HG02623 (cell line): ENCODE results near the gene CCDC85B.
A peak's percentile ranks its signal among the peaks of the same experiment; 100 is the strongest.
"Not testable (repeated sequence)": the region's sequence is repeated elsewhere in the genome, so short reads cannot be mapped to it uniquely, and the experiment has no call there.

ENCODE experiments used
- ATAC-seq: cut with Tn5 transposase; IDR thresholded peaks from one replicate; pipeline ENCODE4 v1.9.1; 2021; ENCODE audit warnings: moderate library complexity; ENCODE audit not compliant: unreplicated experiment

CCDC85B gene

DNA sequence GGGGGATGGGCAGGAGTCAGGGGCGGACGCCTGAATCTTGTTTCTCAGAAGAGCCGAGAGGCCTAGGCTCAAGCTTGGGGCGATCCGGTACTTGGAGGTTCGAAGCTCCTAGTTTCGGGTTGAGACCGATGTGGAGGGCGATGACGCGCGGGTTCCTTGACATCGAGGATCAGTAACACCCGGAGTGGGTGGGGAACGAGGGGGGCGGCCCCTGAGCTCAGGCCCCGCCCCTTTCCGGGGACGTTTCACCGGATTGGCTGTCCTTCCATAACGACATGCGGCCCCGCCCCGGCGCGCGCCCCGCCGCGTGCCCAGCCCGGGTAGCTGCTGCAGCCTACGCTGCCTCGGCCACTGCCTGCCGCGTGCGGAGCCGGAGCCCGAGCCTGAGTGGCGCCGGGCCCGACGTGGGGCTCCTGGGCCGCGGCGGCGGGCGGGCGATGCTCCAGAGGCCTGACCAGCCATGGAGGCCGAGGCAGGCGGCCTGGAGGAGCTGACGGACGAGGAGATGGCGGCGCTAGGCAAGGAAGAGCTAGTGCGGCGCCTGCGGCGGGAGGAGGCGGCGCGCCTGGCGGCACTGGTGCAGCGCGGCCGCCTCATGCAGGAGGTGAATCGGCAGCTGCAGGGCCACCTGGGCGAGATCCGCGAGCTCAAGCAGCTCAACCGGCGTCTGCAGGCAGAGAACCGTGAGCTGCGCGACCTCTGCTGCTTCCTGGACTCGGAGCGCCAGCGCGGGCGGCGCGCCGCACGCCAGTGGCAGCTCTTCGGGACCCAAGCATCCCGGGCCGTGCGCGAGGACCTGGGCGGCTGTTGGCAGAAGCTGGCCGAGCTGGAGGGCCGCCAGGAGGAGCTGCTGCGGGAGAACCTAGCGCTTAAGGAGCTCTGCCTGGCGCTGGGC lies at the start of gene CCDC85B:
Gene CCDC85B, plus strand, starts transcription at position 350 of the 895 bp plus-strand sequence. Its CDS starts 111 bp downstream, at position 461.
- peak; percentile 57 for ATAC-seq

GRCh38 chr11:65842144-65842543 lies 48.3 kb upstream of the CCDC85B start:
- ATAC-seq, result no peak

GRCh38 chr11:65843811-65844210 lies 46.7 kb upstream of the CCDC85B start:
- ATAC-seq, result no peak

DNA sequence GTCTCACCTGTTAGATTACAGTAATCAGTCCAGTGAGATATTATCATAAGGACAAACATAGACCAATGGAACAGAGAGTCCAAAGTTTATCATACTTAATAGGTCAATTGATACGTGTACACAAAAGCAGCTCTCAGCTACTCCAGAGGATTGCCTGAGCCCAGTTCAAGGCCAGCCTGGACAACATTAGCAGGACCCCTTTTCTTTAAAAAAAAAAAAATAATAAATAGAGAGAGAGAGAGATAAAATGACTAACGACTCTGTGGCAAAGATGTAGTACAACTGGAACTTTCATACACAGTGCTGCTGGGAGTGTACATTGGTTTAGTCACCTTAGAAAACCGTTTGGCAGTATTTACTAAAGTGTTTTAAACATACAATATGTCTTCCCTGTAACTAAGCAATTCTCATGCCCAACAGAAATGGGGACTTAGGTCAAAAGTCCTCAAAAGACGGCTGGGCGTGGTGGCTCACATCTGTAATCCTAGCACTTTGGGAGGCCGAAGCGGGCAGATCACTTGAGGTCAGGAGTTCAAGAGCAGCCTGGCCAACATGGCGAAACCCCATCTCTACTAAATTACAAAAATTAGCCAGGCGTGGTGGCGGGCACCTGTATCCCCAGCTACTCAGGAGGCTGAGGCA lies 46.1 kb upstream of the CCDC85B start:
- no peak for ATAC-seq

- no peak for ATAC-seq
Observed at GRCh38 chr11:65847746-65848145, 42.7 kb upstream of the CCDC85B start.

DNA sequence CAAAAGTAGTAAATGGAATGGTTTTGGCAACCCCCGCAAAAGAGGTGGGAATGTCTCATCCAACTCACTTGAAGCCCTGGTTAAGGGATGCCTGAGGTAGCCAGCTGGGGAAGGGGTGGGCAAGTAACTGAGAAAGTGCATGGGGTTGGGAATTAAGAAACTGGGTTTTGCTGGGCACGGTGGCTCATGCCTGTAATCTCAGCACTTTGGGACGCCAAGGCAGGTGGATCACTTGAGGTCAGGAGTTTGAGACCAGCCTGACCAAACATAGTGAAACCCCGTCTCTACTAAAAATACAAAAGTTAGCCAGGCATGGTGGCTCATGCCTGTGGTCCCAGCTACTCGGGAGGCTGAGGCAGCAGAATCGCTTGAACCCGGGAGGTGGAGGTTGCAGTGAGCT lies 41.8 kb upstream of the CCDC85B start:
- not testable (repeated sequence) for ATAC-seq

- no peak for ATAC-seq
Observed at GRCh38 chr11:65849366-65849765, 41.1 kb upstream of the CCDC85B start.

DNA sequence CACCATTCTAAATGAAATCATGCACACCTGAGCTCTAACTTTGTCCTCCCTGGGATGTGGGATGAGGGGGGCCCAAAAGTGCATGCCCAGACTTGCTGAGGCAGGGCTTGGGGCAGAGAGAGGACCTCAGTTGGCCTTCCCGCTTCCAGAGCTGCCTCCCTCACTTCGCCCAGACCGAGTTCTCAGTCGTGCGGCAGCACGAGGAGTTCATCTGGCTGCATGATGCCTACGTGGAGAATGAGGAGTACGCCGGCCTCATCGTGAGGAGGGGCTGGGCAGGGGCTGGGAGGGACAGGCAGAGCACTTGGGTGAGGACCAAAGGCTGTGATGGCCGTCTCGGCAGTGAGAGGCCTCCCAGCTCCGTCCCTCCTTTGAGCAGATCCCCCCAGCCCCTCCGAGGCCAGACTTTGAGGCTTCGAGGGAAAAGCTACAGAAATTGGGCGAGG lies 40.7 kb upstream of the CCDC85B start:
- ATAC-seq, result no peak

GRCh38 chr11:65850217-65851082 lies 40.0 kb upstream of the CCDC85B start:
- no peak for ATAC-seq

DNA sequence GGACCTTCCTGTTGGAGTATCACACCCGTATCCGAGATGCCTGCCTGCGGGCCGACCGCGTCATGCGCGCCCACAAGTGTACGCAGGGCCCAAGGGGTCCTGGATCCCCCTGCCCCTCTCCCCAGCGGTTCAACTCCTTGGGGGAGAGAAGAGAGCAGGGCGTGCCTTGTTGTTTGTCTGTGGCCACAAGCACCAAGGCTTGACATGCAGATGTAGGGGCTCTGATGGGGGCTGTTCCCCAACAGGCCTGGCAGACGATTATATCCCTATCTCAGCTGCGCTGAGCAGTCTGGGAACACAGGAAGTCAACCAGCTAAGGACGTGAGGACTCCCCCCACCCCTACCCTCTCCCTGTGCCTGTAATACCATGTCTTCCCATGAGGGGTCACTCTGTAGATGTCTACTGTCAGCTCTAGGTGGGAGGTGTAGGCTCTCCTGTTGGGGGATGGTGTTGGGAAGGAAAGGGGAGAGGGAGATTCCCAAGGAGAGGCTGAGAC lies 39.3 kb upstream of the CCDC85B start:
- ATAC-seq, result no peak

DNA sequence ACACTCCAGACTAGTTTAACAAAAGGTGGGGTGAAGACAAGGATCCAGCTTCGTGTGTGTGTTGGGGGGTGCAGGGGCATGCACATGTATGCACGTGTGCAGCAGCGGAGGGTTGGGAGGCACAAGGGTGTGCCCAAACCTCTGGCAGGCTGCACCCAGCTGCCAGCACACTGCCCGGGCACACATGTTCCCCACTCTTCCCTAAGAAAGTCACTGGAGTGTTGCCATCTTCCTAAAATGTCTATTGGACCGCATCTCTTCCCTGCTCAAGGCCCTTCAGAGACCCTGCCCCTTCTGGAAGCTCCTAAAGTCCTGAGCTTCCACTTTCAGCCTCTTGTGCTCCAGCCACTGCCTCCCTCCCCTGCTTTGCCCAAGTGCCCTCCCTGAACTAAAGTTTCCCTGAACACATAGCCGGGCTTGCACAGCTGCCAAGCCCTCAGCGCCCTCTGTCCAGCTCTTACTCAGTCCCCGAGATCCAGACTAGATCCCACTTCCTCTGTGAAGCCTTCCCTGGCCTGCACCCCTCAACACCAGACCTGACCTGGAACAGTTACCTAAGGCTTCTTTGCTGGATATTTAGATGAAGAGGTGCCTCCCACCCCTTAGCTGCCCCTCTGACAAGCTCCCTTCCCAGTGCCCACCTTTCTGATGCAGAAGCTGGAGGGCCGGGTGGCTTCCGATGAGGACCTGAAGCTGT lies 38.5 kb upstream of the CCDC85B start:
- no peak for ATAC-seq

DNA sequence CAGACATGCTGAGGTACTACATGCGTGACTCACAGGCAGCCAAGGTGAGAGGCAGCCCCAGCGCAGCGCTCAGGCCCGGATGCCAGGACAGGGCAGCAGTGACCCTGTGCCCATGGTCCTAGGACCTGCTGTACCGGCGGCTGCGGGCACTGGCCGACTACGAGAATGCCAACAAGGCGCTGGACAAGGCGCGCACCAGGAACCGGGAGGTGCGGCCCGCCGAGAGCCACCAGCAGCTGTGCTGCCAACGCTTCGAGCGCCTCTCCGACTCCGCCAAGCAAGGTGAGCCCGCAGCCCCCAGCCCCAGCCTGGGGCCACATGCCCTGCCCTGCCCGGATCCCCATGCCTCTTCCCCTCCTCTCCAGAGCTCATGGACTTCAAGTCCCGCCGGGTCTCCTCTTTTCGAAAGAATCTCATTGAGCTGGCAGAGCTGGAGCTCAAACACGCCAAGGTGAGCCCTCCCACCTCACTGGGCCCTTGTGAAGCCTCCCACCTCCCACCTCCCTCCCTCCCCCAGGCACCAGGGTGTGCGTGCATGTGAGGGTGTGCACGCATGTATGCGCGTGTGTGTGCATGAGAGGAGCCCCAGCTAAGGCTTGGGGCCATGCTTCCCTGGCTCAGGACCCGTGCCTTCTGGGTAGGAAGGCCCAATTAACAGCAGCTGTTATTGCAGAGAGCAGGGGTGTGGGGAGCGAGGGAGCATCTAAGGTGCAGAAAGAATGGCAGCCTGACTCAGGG lies 37.8 kb upstream of the CCDC85B start:
- ATAC-seq, result no peak

GRCh38 chr11:65853246-65853979 lies 37.1 kb upstream of the CCDC85B start:
- ATAC-seq, result no peak

- ATAC-seq, result no peak
Observed at GRCh38 chr11:65854161-65854592, 36.3 kb upstream of the CCDC85B start.

- ATAC-seq, result no peak
Observed at GRCh38 chr11:65854852-65855837, 35.3 kb upstream of the CCDC85B start.

DNA sequence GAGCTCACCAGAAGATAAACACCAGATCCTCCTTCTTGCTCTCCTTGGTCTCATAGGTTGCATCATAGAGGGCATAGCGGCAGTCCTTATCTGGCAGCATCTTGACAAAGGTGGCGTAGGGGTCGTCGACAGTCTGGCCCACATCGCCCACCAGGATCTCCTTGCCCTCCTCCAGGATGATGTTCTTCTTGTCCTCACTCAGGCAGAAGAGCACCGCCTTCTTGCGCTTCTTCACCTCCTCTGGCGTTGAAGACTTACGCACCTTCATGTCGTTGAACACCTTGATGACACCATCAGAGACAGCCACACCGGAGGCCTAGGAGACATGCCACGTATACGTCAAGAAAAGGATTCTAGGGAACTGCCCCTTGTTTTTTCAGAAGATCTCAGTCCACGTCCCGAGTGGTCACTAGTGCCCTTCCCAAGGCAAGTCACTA lies 34.5 kb upstream of the CCDC85B start:
- no peak for ATAC-seq

DNA sequence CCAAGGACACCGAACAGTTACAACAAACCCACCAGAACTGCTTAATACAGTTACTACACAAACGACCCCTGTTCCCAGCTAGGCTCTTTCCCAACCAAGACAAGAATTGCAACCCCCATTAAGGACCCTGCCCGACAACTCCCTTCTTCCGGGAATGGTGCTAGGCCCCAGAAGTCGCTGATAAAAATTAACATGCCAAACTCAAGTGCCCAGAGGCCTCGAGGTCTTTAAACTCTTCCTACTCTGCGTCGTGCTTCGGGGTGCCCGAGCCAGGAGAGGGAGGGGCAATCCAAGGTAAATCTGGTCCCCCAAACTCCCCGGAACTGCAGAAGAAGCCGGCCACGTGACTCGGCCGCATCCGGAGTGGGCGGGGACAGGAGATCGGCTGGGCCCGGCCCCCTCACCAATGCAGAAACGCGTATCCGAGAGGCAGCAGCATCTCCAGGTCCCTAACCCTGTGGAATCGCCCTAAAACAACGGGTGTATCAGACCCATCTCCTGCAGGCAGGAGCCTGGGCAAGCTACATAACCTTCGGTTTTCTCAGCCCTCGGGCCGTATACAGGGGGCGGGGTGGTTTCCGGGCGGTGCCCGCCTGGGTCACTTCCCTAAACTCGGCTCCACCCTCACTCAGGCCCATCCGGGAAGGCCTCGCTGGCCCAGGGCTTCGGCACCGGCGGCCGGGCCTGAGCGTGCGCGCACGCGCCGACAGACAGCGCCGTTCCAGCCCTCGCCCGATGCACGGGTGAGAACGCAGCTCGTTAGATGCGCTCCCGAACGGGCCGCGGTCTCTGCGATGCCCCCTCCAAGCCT lies 33.6 kb upstream of the CCDC85B start:
- peak; percentile 23 for ATAC-seq
